HG02588 (cell line): ENCODE results near the gene PARD6B.
"Not testable (repeated sequence)": the region's sequence is repeated elsewhere in the genome, so short reads cannot be mapped to it uniquely, and the experiment has no call there.

Source experiments
- ATAC-seq: cut with Tn5 transposase; IDR thresholded peaks from one replicate; pipeline ENCODE4 v1.9.1; 2021; ENCODE audit warnings: mild to moderate bottlenecking, moderate library complexity; ENCODE audit not compliant: unreplicated experiment

The PARD6B gene

GRCh38 chr20:50769551-50770085, 38.2 kb downstream of the PARD6B start:
- ATAC-seq, result not testable (repeated sequence)

GRCh38 chr20:50771419-50772080, 40.2 kb downstream of the PARD6B start:
- not testable (repeated sequence) for ATAC-seq

GRCh38 chr20:50772420-50773185, 41.2 kb downstream of the PARD6B start:
- no peak for ATAC-seq

GRCh38 chr20:50774515-50774914, 43.1 kb downstream of the PARD6B start:
- no peak for ATAC-seq

GRCh38 chr20:50776122-50776817, 44.9 kb downstream of the PARD6B start:
- no peak for ATAC-seq

- ATAC-seq, result no peak
These were observed 46.0 kb downstream of the PARD6B start for GRCh38 chr20:50777373-50777772.

GRCh38 chr20:50778994-50779393, 47.6 kb downstream of the PARD6B start:
- ATAC-seq, result not testable (repeated sequence)

- ATAC-seq, result no peak
These were observed 52.0 kb downstream of the PARD6B start for GRCh38 chr20:50783390-50783789.

- ATAC-seq, result no peak
These were observed 52.5 kb downstream of the PARD6B start for GRCh38 chr20:50783903-50784302.

GRCh38 chr20:50784464-50784863, 53.1 kb downstream of the PARD6B start:
- no peak for ATAC-seq

GRCh38 chr20:50786703-50787102, 55.3 kb downstream of the PARD6B start:
- ATAC-seq, result no peak

GRCh38 chr20:50787181-50787580, 55.8 kb downstream of the PARD6B start:
- no peak for ATAC-seq

- ATAC-seq, result no peak
These were observed 56.9 kb downstream of the PARD6B start for GRCh38 chr20:50788045-50788991.

GRCh38 chr20:50789968-50790650, 58.7 kb downstream of the PARD6B start:
- no peak for ATAC-seq

GRCh38 chr20:50790651-50791277, 59.4 kb downstream of the PARD6B start:
- peak; percentile 53 for ATAC-seq

- ATAC-seq, result no peak
These were observed 61.6 kb downstream of the PARD6B start for GRCh38 chr20:50792708-50793574.

GRCh38 chr20:50793575-50794016, 62.2 kb downstream of the PARD6B start:
- not testable (repeated sequence) for ATAC-seq

- peak; percentile 2 for ATAC-seq
These were observed 62.9 kb downstream of the PARD6B start for GRCh38 chr20:50794181-50794845.
